ENCODE data around the gene SBK1. TPM values are rescaled to one million over a fixed set of nuclear protein-coding genes. Genes with fewer than 3 reads are reported as not detected.

SBK1 gene
- total and polyA plus RNA-seq, 9 donors, result 0.32 to 1.5 (median 0.79) TPM

- Histone ChIP-seq H3K36me3 (no peaks in the 10 kb centered on the region), H3K27me3 (no peaks in the 10 kb centered on the region), H3K4me1 (ENCODE audit: insufficient read depth) (peaks cover 5% of the 10 kb centered on the region), H3K4me3 (no peak overlapping the region), H3K9me3 (no peaks in the 10 kb centered on the region), H3K27ac (no peak overlapping the region)
- 61 to 68% (median 62%) methylated on average over 2 of the region's 2 CpGs for WGBS, 3 donors
- TF ChIP-seq POLR2A (IDR thresholded peaks at IDR 0.05), result no peak
- DNase-seq, result no peak
- intact Hi-C loops (cut with DNase I), result no loop called here
Measured at GRCh38 chr16:28297308-28297707, 5.0 kb downstream of the SBK1 start.

DNA sequence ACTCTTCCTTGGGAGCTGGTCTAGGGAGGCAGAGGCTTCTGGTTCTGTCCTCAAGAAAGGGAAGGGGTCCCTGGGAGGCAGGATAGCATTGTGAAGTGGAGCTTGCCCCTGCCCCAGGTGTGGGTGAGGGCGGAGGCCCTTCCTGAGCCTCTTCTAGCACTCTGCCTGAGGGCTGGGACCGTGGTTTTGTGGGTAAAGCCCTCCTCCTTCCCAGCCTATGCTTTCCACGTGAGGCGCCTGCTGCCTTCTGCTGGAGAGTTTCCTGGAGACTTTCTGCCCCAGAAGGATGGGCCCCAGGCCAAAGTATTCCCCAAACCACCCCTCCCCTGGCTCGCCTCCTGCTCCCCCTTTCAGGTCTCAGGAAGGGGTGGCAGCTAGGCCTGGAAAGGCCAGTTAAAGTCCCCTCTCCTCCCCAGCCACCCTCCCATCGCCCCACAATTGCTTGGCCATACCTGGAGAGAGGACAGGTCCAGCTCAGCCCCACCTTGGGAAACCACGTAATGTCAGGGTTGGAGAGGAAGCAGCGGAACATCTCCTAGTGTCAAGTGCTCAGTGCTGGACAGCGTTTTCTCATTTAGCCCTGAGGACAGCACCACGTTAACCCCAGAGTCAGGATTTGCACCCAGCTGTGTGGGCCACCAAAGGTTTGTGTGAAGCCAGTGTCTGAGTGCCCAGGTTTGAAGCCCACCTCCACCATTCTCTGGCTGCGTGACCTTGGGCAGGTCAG is 5.6 kb downstream of the SBK1 start:
- TF ChIP-seq EP300 (IDR thresholded peaks at IDR 0.05) (no peak), POLR2A (IDR thresholded peaks at IDR 0.05) (no peak), CTCF (IDR thresholded peaks at IDR 0.05) (no peak)
- Histone ChIP-seq H3K4me3 (no peak overlapping the region), H3K36me3 (no peaks in the 10 kb centered on the region), H3K27ac (no peak overlapping the region), H3K27me3 (no peaks in the 10 kb centered on the region), H3K9me3 (no peaks in the 10 kb centered on the region), H3K4me1 (ENCODE audit: insufficient read depth) (peaks cover 4% of the 10 kb centered on the region)
- DNase-seq, result no peak
- intact Hi-C loops (cut with DNase I), result no loop called here
- WGBS, 3 donors, result 55 to 59% (median 55%) methylated on average over 11 of the region's 11 CpGs

DNA sequence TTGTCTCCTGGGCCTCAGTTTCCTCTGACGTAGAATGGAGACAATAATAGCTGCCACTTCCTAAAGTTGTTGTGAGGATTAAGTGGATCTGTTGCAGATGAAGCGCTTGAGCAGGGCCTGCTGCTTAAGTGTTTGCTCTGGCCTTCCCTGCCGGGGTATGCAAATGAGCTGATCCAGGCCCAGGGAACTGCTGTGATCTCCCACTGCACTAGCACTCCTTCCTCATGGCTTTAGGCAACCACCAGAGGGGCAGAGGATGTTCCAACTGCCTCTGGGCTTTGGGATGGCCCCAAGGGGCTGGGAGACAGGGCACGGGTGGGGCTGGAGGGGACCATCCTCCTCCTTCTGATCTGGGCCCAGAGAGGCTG is 6.2 kb downstream of the SBK1 start:
- Histone ChIP-seq H3K27ac (no peak overlapping the region), H3K36me3 (no peaks in the 10 kb centered on the region), H3K4me3 (no peak overlapping the region), H3K27me3 (no peaks in the 10 kb centered on the region), H3K4me1 (ENCODE audit: insufficient read depth) (no peaks in the 10 kb centered on the region), H3K9me3 (no peaks in the 10 kb centered on the region)
- TF ChIP-seq EP300 (IDR thresholded peaks at IDR 0.05) (no peak), CTCF (IDR thresholded peaks at IDR 0.05) (no peak), POLR2A (IDR thresholded peaks at IDR 0.05) (no peak)
- 62 to 73% (median 67%) methylated on average over 4 of the region's 4 CpGs for WGBS, 3 donors
- intact Hi-C loops (cut with DNase I), result no loop called here
- DNase-seq, result no peak

- no peak overlapping the region for H3K4me3 ChIP-seq
- no peaks in the 10 kb centered on the region for H3K9me3 ChIP-seq
- WGBS, 3 donors, result 93 to 95% (median 94%) methylated on average over 5 of the region's 5 CpGs
- no peak for TF ChIP-seq POLR2A (IDR thresholded peaks at IDR 0.05)
- TF ChIP-seq CTCF (IDR thresholded peaks at IDR 0.05), result no peak
- TF ChIP-seq EP300 (IDR thresholded peaks at IDR 0.05), result no peak
- H3K27ac ChIP-seq, result no peak overlapping the region
- no peak for DNase-seq
- no peaks in the 10 kb centered on the region for H3K27me3 ChIP-seq
- H3K4me1 ChIP-seq (ENCODE audit: insufficient read depth), result no peaks in the 10 kb centered on the region
- intact Hi-C loops (cut with DNase I), result no loop called here
- no peaks in the 10 kb centered on the region for H3K36me3 ChIP-seq
Measured at GRCh38 chr16:28300327-28300726, 8.0 kb downstream of the SBK1 start.

- Histone ChIP-seq H3K27me3 (no peaks in the 10 kb centered on the region), H3K27ac (no peak overlapping the region), H3K4me3 (no peak overlapping the region), H3K36me3 (no peaks in the 10 kb centered on the region), H3K4me1 (ENCODE audit: insufficient read depth) (no peaks in the 10 kb centered on the region), H3K9me3 (no peaks in the 10 kb centered on the region)
- 79 to 81% (median 80%) methylated on average over 6 of the region's 6 CpGs for WGBS, 3 donors
- DNase-seq, result no peak
- intact Hi-C loops (cut with DNase I), result no loop called here
- no peak for TF ChIP-seq EP300 (IDR thresholded peaks at IDR 0.05)
- no peak for TF ChIP-seq CTCF (IDR thresholded peaks at IDR 0.05)
- no peak for TF ChIP-seq POLR2A (IDR thresholded peaks at IDR 0.05)
Measured at GRCh38 chr16:28301154-28301553, 8.8 kb downstream of the SBK1 start.
